HG03280 (cell line): ENCODE measurements around the gene TPO.
"Not testable (repeated sequence)": the region's sequence is repeated elsewhere in the genome, so short reads cannot be mapped to it uniquely, and the experiment has no call there.

ENCODE experiments used
- ATAC-seq: cut with Tn5 transposase; IDR thresholded peaks from one replicate; pipeline ENCODE4 v1.9.1; 2021; ENCODE audit warnings: mild to moderate bottlenecking, moderate library complexity; ENCODE audit not compliant: unreplicated experiment

TPO gene

GRCh38 chr2:1571477-1572417 is 158.5 kb downstream of the TPO start:
- ATAC-seq = no peak

- no peak for ATAC-seq
Measured at GRCh38 chr2:1572638-1573037, 159.4 kb downstream of the TPO start.

GRCh38 chr2:1577846-1578245 is 164.6 kb downstream of the TPO start:
- no peak for ATAC-seq

GRCh38 chr2:1581257-1581964 is 168.1 kb downstream of the TPO start:
- not testable (repeated sequence) for ATAC-seq

GRCh38 chr2:1581965-1582625 is 168.8 kb downstream of the TPO start:
- ATAC-seq = no peak

GRCh38 chr2:1582891-1583341 is 169.7 kb downstream of the TPO start:
- no peak for ATAC-seq

GRCh38 chr2:1584051-1584531 is 170.8 kb downstream of the TPO start:
- ATAC-seq = no peak

GRCh38 chr2:1584691-1585485 is 171.6 kb downstream of the TPO start:
- ATAC-seq = no peak

GRCh38 chr2:1585635-1586034 is 172.4 kb downstream of the TPO start:
- ATAC-seq = no peak

- ATAC-seq = no peak
Measured at GRCh38 chr2:1586251-1586922, 173.1 kb downstream of the TPO start.

- no peak for ATAC-seq
Measured at GRCh38 chr2:1586923-1587840, 173.9 kb downstream of the TPO start.

GRCh38 chr2:1588051-1588977 is 175.1 kb downstream of the TPO start:
- no peak for ATAC-seq

GRCh38 chr2:1588978-1589621 is 175.8 kb downstream of the TPO start:
- no peak for ATAC-seq

GRCh38 chr2:1590596-1591460 is 177.6 kb downstream of the TPO start:
- ATAC-seq = no peak

- no peak for ATAC-seq
Measured at GRCh38 chr2:1591461-1591770, 178.2 kb downstream of the TPO start.
